ENCODE measurements around the gene AMMECR1L.
"Not testable (repeated sequence)": the region's sequence is repeated elsewhere in the genome, so short reads cannot be mapped to it uniquely, and the experiment has no call there.

The AMMECR1L gene

DNA sequence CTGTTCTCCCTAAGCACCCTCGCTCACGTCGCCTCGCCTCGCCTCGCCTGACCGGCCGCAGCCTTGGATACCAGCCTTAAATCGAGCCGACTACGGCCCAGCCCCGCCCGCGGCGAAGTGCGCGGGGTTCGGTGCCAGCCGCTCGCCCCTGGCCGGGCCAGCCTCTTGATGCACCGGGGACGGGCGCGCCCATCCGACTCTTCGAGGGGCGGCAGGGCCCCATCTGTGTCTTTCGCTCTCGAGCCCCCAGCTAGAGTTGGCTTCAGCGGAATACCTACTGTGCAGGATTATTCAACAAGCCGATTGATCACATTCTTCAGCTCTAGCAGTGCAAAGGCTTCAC is 808 bp upstream of the AMMECR1L start:
- not testable (repeated sequence) for DNase-seq

DNA sequence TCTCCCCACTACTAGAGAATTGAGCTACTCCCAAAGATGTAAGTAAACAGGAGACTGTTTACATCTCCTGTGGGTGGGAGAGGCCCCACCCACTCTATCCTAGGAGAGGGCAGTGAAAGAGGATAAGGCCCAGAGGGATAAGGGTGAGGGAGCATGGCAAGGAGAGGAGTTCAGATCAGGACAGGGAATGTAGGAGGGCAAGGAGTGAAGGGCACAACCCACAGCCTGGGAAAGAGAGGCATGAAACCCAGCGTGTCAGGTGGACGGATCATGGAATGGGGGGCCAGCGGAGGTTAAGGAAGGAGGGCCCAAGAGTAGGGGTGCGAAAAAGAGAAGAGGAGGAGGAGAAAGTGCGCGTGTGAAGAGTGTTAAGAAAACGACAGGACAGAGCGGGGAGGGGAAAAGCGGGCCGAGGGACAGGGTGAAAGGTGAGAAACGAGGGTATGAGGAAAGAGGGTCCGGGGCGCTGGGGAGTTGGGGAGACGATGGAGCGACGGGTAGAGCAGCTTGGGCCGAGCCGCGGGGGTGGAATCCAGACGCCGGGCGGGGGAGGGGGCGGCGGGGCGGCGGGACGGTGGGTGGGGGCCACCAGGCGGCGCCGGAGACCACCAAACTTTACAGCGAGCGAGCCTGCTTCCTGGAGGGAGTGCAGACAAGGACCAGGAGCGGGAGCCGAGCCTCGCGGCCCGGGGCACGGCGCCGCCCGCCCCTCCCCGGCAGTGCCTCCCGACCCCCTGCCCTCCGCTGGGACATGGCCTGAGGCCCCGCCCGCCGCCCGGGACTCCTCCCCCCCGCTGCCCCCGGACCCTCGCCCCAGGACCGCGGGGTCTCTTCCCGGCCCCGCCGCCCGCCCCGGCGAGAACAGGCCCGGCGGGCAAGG is 655 bp downstream of the AMMECR1L start:
- peak in 1 of 2 experiments; percentile 24 for DNase-seq

DNA sequence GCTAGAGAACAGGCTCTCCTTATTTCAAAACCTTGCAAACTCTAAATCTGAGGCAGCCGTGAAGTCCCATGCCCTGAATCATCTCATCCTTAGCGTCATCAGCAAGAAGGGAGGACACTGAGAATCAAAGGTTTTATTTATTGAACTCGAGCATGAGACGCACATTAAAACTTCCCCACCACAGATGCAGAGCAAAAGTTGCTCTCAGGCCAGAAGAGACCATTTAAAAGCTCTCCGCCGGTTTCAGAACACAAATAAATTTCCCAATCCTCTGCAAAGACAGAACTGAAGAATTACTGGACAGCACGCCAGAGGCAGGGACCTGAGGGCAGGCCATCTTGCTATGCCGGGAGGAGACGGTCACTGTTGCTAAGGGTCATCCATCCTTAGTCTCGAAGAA is 1.3 kb downstream of the AMMECR1L start:
- DNase-seq, result no peak

DNA sequence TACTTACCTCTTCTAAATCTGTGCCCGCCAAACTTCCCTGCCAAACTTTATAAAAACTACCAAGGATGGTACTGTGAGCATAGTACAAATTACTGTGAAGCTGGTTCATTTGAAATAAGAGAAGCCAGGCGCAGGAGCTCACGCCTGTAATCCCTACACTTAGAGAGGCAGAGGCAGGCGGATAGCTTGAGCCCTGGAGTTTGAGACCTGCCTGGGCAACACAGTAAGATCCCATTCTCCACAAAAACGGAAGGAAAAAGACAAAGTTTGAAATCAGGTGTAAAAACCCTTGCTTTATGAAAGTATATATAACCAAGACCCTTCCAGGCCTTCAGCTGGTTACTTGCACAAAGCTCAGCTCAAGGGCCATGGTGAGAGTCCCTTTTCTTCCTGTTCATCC is 5.9 kb downstream of the AMMECR1L start:
- DNase-seq, result no peak

DNA sequence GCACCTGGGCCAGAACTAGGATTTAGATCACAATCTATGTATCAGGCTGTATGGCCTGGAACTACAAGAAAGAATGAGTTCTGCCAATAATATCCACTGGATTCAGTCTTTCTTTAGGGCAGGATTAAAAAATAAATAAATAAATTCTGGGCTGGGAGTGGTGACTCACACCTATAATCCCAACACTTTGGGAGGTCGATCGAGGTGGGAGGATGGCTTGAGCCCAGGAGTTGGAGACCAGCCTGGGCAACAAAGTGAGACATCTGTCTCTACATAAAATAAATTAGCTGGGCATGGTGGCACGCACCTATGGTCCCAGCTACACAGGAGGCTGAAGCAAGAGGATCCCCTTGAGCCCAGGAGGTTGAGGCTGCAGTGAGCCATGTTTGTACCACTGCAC is 8.1 kb downstream of the AMMECR1L start:
- DNase-seq, result no peak

DNA sequence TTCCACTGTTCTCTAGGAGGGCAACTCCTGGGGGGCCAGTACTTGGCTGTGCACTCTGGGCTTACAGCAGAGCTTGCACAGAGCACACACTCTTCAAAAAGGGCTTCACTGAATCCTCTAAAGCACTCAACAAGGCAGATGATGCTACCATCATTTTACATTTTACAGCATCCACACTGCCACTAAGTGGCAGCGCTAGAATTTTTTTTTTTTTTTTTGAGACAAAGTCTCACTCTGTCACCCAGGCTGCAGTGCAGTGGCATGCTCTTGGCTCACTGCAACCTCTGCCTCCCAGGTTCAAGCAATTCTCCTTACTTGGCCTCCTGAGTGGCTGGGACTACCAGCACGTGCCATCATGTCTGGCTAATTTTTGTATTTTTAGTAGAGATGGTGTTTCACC is 8.6 kb downstream of the AMMECR1L start:
- no peak for DNase-seq

DNA sequence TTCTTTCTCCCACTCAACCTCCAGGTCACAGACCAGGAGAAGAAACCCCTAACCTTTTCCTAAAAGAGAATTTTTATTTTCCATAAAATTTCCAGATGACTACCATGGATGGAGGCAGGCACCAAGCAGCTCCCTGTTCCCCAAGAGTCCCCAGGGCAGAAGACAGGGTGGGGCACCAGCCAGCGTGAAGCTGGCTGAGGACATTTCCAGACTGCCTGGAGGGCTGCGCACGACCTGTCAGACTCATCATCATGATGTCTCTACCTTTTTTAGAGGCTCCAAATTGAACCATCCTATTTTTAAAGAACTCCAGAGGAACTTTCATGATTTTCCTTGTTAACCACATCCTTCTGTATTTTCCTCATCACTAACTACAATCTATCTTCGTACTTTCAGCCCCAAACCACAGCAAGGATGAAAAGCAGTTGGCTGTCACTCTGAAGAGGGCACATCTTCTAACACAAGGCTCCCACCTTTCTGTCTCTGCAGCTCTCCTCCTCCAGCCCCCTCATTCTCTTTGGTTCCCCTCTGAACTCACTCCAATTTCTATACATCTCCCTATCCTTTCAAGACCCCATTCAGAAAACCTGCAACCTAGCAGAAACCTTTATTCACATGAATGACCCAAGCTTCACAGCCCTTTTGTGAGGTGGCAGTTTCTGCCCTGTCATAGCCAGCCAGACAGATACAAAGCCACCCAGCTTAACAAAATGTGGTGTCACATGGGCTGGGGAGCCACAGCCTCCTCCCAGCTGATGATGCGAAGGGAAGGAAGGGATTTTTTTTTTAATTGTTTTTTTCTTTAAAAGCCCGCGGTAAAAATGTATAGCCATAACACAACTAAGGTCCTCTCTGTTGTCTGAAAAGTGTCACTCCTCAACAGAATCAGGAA is 11.1 kb downstream of the AMMECR1L start:
- DNase-seq, result no peak

DNA sequence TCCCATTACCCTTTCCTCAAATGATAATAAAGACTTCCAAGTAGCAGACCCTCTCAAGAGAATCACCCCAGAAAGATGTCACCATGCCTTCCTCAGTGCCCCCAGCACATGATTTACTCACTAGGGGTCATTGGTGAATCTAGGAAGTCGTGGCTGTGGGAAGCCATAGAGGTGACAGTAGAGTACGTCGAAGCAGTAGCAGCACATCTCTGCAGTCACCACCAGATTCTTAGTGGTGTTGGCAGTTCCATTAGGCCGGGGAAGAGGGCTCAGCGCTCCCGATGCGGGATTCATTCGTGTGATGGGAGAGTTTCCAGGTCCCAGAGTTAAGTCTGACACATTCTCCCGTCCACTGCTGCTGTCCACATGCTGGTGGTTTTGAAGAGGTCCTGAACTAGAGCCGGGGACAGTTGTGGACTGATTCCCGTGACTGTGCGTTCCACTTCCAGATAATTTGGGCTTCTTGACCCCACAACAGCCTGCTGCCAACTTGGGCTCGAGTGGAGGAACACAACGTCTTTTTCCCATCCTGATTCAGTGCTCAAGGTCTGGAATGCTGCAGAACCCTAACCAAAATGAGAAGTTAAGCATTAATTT is 12.0 kb downstream of the AMMECR1L start:
- no peak for DNase-seq

DNA sequence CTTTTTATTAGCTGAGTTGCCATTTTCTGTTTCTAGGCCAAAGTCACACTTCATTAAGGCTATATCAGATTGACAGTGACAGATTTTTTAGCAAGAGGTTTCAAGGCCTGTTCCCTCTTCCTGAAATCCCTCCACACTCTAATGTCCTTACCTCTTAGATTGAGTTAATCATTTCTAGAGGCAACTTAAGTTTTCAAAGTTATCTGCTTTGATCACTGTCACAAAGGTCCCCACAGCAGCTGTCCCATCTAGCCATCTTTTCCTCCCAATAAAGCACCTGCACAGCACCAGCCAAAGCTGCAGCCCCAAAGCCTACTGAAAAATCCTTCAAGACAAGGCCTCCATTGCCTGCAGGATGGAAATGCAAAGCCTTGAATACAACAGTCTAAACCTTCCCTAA is 13.4 kb downstream of the AMMECR1L start:
- no peak for DNase-seq

DNA sequence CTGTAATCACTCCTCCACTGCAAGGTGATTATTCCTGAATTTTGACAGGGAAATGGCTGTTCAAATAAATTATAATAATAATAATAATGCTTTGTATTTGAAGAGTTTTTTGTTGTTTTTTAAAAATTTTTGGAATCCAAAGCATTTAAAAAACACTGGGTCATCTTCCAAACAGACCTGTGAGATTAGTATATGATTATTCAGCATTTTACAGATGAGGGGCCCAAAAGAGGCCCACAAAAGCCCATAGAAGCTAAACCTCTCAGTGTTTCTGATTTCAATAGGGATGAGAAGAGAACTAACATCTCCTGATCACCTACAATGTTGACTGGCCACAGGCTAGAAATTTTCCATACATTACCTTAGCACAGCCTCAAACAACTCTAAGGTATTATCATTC is 19.8 kb downstream of the AMMECR1L start:
- DNase-seq, result no peak

DNA sequence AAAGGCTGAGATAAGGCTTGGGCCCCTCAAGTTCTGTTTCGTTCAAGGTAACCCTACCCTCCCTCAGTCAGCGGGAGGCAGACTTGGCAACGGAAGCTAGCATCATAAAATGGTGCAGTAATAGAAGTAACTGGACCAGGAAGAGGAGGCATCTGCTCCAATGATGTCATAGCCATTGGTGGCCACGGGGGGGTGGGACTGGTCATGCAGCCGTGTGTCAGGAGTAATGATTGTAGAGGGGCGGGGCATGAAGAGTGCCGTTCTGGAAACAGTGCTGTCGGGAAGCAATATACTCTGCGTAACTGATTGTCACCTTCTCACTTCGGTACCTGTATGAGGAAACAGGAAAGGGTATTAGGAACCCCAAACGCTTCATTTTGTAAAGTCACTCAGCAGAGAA is 20.9 kb downstream of the AMMECR1L start:
- no peak for DNase-seq

DNA sequence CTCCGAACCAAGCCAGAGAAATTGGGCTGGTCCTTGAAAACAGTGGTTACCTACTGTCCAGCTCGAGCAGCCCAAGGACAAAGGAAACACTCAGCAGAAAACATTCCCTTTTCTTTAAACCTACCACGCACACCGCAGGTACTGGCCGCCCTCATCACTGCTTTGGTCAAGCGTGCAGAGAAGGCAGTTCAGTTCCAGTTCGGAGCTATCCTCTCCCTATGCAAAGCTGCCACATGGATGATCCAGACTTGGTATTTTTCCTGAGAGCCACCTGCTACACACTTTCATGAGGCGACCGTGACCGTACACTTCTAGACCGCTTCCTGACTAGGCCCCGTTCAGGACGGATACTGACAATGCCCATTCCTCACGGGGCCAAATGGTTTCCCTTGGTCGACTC is 23.5 kb downstream of the AMMECR1L start:
- DNase-seq, result no peak

DNA sequence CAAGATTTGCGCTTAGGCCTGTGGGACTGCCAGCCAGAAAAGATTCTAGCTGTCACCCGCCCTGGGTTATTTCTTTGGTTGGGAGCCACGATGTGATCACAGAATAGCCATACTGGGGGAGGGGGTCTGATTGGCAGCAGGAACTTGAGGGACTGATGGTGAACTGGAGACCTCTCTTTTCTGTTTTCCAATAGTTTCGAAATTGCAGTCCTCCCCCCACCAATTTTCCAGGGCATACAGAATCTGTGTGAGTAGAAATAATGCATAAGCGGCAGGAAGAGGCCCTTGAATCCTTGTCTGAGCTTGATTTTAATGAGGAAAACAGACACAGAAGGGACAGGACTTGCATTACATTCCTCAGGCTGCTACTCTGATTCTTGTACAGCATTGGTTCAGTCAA is 25.6 kb downstream of the AMMECR1L start:
- no peak for DNase-seq

DNA sequence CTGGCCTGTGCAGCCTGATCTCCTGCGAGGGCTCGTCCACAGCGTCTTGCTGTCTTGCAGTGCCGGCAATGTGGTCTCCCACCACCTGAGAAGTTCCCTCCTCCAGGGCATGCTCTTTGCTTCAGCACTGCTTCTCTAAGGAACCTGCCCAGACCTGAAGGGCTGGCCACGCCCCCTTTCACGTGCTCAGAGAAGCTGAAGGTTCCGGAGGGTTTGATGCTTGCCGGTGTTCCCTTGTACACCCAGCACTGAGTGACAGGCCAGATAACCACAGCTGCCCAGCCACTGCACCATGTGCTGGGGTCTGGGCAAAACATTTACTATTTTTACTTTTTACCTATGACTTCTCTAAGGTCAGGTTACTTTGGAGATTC is 26.1 kb downstream of the AMMECR1L start:
- no peak for DNase-seq

DNA sequence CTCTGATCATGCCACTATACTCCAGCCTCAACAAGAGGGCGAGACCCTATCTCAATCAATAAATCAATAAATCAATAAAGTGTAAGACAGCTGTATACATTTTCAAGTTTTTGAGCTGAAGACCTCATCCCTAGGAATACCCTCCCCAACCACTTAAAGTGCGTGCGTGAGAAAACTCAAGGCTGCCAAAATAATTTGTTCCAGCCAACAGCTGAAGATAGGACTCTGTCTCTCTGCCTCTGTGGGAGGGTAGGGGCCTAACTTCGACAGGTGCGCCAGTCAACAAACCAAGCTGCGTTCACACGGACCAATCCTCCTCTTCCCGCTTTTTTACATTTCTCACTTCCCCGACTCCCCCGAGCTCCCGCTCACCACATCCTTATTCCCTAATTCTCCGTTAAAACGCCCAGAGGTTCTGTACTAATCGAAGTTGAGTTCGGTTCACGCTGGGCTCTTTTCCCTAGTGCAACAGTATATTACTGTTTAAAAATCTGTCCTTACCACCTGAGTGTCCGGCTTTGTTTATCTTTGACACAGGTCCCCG is 28.4 kb downstream of the AMMECR1L start:
- DNase-seq, result peak in 1 of 2 experiments; percentile 35

DNA sequence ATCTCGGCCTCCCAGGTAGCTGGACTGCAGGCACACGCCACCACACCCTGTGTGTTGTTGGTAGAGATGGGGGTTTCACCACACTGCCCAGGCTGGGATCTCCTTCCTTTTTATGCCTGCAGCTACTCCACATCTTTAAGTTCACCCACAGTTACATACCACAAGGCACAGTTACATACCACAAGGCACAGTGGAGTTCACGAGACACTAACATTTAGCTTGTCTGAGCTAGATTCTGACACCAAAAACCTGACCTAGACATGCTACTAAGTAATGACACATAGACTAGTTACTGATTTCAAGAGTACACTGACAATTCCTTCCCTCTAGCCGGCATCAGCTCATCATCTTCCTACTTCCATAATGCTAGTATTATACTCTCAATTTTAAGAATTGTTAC is 32.1 kb downstream of the AMMECR1L start:
- no peak for DNase-seq

DNA sequence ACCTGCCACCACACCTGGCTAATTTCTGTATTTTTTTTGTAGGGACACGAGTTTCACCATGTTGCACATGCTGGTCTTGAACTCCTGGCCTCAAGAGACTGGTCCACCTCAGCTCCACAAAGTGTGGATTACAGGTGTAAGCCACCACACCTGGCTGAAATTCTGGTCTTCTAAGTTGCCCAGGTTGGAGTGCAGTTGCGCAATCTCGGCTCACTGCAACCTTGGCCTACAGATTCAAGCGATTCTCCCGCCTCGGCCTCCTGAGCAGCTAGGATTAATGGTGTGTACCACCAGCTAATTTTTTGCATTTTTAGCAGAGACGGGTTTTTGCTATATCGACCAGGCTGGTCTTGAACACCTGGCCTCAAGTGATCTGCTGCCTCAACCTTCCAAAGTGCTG is 33.4 kb downstream of the AMMECR1L start:
- DNase-seq, result no peak

DNA sequence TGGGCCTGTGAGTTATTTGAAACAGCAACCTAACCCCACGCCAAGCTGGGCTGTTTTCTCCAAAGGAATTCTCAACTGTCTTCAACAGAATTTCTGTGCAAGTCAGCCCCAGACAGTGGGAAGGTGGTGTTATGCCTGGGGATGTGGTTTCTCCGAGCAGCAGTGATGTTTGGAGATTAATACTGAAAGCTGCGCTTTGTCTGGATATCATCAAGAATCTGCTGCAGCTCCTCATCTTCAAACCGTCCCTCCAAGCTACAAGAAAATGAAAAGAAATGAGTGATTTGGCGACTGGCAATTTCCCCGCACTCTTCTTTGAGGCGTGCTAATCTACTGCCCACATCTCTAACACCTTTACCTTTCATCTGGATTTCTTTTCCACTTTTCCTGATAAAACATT is 37.8 kb downstream of the AMMECR1L start:
- DNase-seq, result no peak

DNA sequence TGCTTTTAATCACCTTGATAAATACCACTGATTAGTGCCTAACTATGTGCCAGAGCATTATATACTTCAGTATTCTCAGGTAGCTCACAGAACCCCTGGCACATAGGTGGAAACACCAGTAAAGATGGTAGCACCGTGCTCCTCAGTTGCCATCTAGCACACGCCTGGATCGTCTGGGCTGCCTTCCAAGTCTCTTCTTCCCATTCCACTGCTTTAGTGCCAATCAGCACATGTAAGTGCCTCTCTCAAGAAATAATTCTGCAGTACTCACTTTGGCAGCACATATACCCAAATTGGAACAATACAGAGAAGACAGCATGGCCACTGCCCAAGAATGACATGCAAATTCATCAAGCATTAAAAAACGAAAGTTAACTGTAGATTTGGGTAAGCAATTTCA is 40.8 kb downstream of the AMMECR1L start:
- DNase-seq, result no peak

DNA sequence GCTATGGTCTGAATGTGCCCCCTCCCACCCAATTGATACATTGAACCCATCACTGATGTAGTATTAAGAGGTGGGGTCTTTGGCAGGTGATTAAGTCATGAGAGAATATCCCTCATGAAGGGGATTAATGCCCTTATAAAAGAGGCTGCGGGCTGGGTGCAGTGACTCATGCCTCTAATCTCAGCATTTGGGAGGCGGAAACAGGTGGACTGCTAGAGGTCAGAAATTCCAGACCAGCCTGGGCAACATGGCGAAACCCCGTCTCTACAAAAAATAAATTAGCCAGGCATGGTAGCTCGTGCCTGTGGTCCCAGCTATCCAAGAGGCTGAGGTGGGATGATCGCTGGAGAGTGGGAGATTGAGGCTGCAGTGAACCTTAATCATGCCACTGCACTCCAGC is 42.1 kb downstream of the AMMECR1L start:
- DNase-seq, result no peak

DNA sequence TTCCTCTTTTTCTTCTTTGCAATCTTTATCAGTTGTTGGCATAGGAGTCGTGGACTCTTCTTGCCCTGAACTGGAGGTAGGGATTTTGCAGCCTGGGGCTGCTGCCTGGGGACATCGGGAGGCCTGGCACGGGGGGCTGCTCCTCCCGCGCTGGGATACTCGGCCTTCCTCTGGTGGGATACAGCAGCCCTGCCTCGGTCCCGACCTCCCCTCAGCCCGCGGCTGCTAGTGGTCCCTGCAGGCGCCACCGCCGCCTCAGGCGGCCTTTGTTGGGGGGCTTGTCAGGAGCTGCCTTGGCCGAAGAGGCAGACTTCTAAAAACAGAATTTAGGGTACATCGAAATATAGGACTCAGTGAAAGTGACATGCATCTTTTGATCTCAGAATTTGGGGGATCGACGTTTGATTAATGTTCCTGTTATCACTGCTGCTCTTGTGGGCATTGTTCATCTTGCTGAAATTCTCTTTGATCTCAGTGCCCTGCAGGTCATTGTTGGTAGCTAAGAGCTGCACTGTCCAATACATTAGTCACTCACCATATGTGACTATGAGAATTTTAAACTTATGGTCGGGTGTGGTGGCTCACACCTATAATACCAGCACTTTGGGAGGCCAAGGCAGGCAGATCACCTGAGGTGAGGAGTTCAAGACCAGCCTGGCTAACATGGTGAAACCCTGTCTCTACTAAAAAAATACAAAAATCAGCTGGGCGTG is 44.1 kb downstream of the AMMECR1L start:
- no peak for DNase-seq

DNA sequence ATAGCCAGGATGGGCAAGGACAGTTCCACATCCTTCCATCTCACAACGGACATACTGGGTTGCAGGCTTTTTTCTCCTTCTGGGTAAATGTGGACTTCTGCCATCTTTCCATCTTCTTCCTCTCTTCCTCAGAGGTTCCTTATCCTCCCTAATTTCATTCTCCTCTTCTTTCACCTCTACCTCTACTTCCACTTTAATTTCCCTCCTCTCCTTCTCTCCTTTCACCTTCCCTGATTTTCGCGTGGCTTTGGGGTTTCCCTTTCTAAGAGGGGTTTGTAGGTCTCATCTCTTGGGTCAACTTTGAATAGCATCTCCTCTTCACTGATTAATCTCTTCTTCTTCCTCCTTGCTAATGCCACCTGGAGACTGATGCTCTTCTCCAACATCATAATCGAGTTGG is 44.9 kb downstream of the AMMECR1L start:
- no peak for DNase-seq

DNA sequence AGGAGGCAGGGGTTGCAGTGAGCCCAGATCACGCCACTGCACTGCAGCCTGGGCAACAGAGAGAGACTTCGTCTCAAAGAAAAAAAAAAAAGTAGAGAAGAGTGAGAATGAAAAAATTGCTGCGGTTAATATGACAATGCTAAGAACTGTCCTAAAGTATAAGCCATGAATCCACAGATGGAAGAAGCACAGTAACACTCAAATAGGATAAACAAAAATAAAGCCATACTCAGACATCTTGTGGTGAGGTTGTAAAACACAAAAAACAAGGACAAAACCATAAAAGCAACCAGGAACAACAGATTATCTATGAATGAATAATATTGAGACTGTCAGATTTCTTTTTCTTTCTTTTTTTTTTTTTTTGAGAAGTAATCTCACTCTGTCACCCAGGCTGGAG is 50.8 kb downstream of the AMMECR1L start:
- no peak for DNase-seq
